Measurements from ENCODE around the gene BRD7.

The BRD7 gene

GRCh38 chr16:50365791-50366575, 2.8 kb downstream of the BRD7 start:
- peaks cover 9% of the 10 kb centered on the region for H3K4me1 ChIP-seq
- no peaks in the 10 kb centered on the region for H3K36me3 ChIP-seq (ENCODE audit: control insufficient read depth, insufficient read depth, low read length)
- peaks cover 43% of the 10 kb centered on the region for H3K79me2 ChIP-seq
- H3K9ac ChIP-seq: no peak overlapping the region
- no peaks in the 10 kb centered on the region for H3K27me3 ChIP-seq (ENCODE audit: control insufficient read depth, insufficient read depth, low read length)
- H3K4me2 ChIP-seq (ENCODE audit: low read length): no peak overlapping the region
- TF ChIP-seq, protein P1, sequence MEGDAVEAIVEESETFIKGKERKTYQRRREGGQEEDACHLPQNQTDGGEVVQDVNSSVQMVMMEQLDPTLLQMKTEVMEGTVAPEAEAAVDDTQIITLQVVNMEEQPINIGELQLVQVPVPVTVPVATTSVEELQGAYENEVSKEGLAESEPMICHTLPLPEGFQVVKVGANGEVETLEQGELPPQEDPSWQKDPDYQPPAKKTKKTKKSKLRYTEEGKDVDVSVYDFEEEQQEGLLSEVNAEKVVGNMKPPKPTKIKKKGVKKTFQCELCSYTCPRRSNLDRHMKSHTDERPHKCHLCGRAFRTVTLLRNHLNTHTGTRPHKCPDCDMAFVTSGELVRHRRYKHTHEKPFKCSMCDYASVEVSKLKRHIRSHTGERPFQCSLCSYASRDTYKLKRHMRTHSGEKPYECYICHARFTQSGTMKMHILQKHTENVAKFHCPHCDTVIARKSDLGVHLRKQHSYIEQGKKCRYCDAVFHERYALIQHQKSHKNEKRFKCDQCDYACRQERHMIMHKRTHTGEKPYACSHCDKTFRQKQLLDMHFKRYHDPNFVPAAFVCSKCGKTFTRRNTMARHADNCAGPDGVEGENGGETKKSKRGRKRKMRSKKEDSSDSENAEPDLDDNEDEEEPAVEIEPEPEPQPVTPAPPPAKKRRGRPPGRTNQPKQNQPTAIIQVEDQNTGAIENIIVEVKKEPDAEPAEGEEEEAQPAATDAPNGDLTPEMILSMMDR (IDR thresholded peaks at IDR 0.05): no peak
- H3K27ac ChIP-seq: no peak overlapping the region
- no peak overlapping the region for H3K4me3 ChIP-seq (ENCODE audit: low read depth, low read length)
- no peak overlapping the region for H2AFZ ChIP-seq
- H3K9me3 ChIP-seq (ENCODE audit: control insufficient read depth, low read length): no peaks in the 10 kb centered on the region

DNA sequence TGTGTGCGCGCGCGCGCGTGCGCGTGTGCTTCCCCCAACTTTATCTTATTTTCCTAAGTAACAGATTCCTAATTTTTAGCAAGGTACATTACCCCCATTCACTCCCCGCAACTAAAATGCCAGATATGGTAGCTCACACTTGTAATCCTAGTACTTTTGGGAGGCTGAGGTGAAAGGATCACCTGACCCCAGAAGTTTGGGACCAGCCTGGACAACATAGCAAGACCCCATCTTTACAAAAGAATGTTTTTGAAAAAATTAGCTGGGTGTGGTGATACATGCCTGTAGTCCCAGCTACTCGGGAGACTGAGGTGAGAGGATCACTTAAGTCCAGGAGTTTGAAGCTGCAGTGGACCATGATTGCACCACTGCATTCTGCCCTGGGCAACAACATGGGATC, 5.1 kb downstream of the BRD7 start:
- Histone ChIP-seq H3K4me2 (ENCODE audit: low read length) (no peak overlapping the region), H2AFZ (no peak overlapping the region), H3K9ac (no peak overlapping the region), H3K79me2 (peaks cover 27% of the 10 kb centered on the region), H3K27me3 (ENCODE audit: control insufficient read depth, insufficient read depth, low read length) (no peaks in the 10 kb centered on the region), H3K4me3 (ENCODE audit: low read depth, low read length) (no peak overlapping the region), H3K4me1 (peaks cover 5% of the 10 kb centered on the region), H3K9me3 (ENCODE audit: control insufficient read depth, low read length) (no peaks in the 10 kb centered on the region), H3K27ac (no peak overlapping the region), H3K36me3 (ENCODE audit: control insufficient read depth, insufficient read depth, low read length) (no peaks in the 10 kb centered on the region)
- TF ChIP-seq, protein P1 (IDR thresholded peaks at IDR 0.05): no peak

GRCh38 chr16:50360779-50361178, 8.0 kb downstream of the BRD7 start:
- Histone ChIP-seq H3K4me1 (no peaks in the 10 kb centered on the region), H3K9ac (no peak overlapping the region), H3K4me2 (ENCODE audit: low read length) (no peak overlapping the region), H3K27ac (no peak overlapping the region), H3K27me3 (ENCODE audit: control insufficient read depth, insufficient read depth, low read length) (no peaks in the 10 kb centered on the region), H2AFZ (no peak overlapping the region), H3K9me3 (ENCODE audit: control insufficient read depth, low read length) (no peaks in the 10 kb centered on the region), H3K36me3 (ENCODE audit: control insufficient read depth, insufficient read depth, low read length) (no peaks in the 10 kb centered on the region), H3K79me2 (peaks cover 17% of the 10 kb centered on the region), H3K4me3 (ENCODE audit: low read depth, low read length) (no peak overlapping the region)
- TF ChIP-seq, protein P1 (IDR thresholded peaks at IDR 0.05): no peak

- H3K4me1 ChIP-seq: no peaks in the 10 kb centered on the region
- no peak overlapping the region for H3K4me2 ChIP-seq (ENCODE audit: low read length)
- H3K9me3 ChIP-seq (ENCODE audit: control insufficient read depth, low read length): no peaks in the 10 kb centered on the region
- H3K27me3 ChIP-seq (ENCODE audit: control insufficient read depth, insufficient read depth, low read length): no peaks in the 10 kb centered on the region
- H3K36me3 ChIP-seq (ENCODE audit: control insufficient read depth, insufficient read depth, low read length): no peaks in the 10 kb centered on the region
- no peak overlapping the region for H3K4me3 ChIP-seq (ENCODE audit: low read depth, low read length)
- no peak overlapping the region for H3K9ac ChIP-seq
- H3K79me2 ChIP-seq: peaks cover 17% of the 10 kb centered on the region
- H3K27ac ChIP-seq: no peak overlapping the region
- TF ChIP-seq, protein P1 (IDR thresholded peaks at IDR 0.05): no peak
- H2AFZ ChIP-seq: no peak overlapping the region
These were observed 8.6 kb downstream of the BRD7 start for GRCh38 chr16:50360033-50360778.
